Subcutaneous adipose tissue (tissue), 4 donors: ENCODE results near the gene FTSJ3. TPM values are rescaled to one million over a fixed set of nuclear protein-coding genes. Genes with fewer than 3 reads are reported as not detected.

ENCODE experiments used
- total RNA-seq, 4 donors: library from RNA; depleted of rRNA; stranded (reverse); fragments of >200 nt; gene quantifications; one replicate each; pipeline ENCODE4 v1.1.0, GENCODE V29; 2016
- TF ChIP-seq, protein P1 (sequence below): fragments of 450-650 bp; IDR thresholded peaks from one replicate; pipeline ENCODE4 v1.5.1; 2016; ENCODE audit warnings: low read depth, mild to moderate bottlenecking, control low read depth, antibody characterized with exemption, moderate library complexity

Gene FTSJ3
- total RNA-seq, 4 donors from 2014 or later, result 33.1 to 45.6 (median 38.8) TPM

DNA sequence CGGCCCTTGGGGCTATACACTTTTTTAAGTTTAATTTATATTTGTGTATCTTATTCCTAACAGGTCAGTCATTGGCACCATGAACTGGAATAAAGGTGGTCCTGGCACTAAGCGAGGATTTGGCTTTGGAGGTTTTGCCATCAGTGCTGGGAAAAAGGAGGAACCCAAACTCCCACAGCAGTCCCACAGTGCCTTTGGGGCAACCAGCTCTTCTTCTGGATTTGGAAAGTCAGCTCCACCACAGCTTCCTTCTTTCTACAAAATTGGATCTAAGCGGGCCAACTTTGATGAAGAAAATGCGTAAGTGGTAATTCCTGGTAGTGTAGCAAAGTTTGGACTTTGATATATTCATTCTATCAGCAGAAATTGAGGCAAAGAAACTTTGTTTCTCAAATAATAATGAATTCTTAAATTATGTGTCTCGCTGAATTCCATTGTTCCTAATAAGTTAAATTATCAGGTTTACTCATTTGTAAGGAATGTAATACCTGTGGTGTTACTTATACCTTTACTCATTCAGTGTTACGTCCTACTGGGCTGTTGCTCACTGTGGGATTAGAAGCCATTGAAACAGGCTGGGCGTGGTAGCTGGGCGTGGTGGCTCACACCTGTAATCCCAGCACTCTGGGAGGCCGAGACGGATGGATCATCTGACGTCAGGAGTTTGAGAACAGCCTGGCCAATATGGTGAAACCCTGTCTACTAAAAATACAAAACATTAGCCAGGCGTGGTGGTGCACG is 40.3 kb downstream of the FTSJ3 start:
- TF ChIP-seq, protein P1, sequence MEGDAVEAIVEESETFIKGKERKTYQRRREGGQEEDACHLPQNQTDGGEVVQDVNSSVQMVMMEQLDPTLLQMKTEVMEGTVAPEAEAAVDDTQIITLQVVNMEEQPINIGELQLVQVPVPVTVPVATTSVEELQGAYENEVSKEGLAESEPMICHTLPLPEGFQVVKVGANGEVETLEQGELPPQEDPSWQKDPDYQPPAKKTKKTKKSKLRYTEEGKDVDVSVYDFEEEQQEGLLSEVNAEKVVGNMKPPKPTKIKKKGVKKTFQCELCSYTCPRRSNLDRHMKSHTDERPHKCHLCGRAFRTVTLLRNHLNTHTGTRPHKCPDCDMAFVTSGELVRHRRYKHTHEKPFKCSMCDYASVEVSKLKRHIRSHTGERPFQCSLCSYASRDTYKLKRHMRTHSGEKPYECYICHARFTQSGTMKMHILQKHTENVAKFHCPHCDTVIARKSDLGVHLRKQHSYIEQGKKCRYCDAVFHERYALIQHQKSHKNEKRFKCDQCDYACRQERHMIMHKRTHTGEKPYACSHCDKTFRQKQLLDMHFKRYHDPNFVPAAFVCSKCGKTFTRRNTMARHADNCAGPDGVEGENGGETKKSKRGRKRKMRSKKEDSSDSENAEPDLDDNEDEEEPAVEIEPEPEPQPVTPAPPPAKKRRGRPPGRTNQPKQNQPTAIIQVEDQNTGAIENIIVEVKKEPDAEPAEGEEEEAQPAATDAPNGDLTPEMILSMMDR, result no peak

DNA sequence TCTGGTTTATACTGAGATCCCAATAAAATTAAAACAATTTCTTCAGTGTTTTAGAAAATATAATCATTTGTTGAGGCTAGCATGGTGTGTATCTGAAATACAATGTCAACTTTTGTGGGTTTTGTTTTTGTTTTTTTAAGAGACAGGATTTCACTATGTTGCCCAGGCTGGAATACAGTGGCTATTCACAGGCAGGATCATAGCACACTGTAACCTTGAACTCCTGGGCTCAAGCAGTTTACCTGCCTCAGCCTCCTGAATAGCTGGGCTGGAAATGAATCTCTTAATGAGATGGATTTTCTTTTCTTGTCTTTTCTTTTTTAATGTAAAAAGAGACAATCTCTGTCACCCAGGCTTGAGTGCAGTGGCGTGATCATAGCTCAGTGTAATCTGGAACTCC is 41.3 kb downstream of the FTSJ3 start:
- TF ChIP-seq, protein P1, result no peak

DNA sequence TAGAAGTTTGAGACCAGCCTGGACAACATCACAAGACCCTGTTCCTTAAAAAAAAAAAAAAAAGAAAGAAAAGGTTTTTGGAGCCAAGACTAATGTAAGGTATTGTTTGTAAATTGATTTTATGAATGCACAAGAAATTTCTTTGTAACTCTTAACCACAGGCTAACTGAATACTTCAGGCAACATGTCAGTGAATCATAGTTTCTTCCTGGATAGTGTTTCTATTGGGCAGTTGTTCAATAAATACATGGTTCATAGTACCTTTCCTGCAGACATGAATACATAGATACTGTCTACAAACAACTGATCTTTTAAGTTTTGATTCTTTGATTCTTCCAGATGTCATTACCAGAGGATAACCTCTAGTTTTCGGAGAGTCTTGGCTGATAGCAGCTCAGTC is 41.9 kb downstream of the FTSJ3 start:
- TF ChIP-seq, protein P1, result no peak

DNA sequence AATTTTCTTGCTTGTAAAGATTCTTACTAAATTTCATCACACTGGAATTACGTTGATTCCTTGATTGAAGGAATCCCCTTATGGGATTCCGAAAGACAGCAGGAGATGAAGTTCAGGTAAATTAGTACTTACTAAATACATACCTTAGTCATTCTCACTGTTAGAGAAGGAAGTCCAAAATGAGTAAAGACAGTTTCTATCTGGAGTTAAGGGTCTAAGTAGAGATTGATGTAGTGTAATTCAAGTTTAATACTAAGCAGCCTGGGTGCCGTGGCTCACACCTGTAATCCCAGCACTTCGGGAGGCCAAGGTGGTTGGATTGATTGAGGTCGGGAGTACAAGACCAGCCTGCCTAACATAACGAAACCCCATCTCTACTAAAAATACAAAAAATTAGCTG is 43.9 kb downstream of the FTSJ3 start:
- TF ChIP-seq, protein P1, result no peak

DNA sequence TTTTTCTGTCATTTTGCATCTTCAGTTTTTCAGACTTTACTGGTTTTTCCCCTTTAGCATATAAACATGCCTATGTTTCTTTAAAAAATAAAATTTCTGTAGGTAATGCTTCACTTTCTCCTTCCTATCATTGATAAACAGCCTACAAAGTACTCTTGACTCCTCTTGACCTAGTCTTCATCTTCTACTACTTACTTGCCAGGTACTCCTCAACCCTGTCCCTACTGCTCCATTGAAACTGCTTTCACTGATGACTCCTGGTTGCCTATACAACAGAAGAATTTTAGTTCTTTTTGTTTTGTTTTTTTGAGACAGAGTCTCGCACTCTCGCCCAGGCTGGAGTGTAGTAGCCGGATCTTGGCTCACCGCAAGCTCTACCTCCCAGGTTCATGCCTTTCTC is 46.5 kb downstream of the FTSJ3 start:
- TF ChIP-seq, protein P1, result no peak

DNA sequence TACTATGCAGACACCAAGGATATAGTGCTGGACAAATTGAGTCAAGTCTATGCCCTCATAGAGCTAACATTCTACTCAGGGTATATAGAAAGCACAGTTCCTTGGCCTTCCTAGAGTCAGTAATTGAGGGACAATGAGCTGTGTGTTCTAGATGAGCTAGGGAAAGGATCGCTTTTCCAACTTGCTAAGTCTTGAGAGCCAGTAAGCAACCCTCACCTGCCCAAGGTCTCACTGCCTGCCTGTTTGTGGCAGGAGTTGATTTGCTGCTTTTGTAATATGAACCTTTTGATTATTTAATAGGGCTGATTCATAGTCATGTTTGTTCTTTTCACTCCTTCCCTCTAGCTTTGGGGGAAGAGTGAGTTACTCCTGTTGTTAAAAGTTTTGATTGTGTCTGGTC is 47.0 kb downstream of the FTSJ3 start:
- TF ChIP-seq, protein P1, result no peak

DNA sequence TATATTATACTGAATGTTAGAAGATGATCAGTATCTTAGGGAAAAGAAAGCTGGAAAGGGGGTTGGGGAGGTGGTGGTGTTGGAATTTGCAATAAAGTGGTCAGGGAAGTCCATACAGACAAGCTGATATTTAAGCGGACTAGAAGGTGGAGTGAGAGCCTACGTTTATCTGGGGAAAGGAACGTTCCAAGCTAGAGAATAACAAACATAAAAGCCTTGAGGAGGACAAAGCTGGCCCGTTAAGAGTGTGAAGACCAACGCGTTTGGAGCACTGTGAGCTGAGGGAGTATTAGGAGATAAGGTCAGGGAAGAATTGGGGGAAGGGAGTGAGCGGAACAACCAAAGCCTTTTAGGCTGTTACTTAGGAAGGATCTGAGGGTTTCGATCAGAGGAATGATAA is 52.0 kb downstream of the FTSJ3 start:
- TF ChIP-seq, protein P1, result no peak
